Measurements from ENCODE around the gene PTOV1.
A peak's percentile ranks its signal among the peaks of the same experiment; 100 is the strongest.

Gene PTOV1

GRCh38 chr19:49906879-49907564 is 56.1 kb downstream of the PTOV1 start:
- no peaks in the 10 kb centered on the region for H3K9me3 Mint-ChIP-seq
- DNase-seq: no peak
- H3K4me1 Mint-ChIP-seq: peaks cover 10% of the 10 kb centered on the region
- no peak for TF ChIP-seq CTCF (IDR thresholded peaks at IDR 0.05)
- H3K27me3 Mint-ChIP-seq (ENCODE audit: low read depth, poor library complexity): no peaks in the 10 kb centered on the region
- H3K36me3 Mint-ChIP-seq (ENCODE audit: low read depth): peaks cover 49% of the 10 kb centered on the region
- peak overlapping the region; percentile 36 for H3K27ac Mint-ChIP-seq
- H3K4me3 Mint-ChIP-seq: no peak overlapping the region

GRCh38 chr19:49907745-49908446 is 56.9 kb downstream of the PTOV1 start:
- no peaks in the 10 kb centered on the region for H3K27me3 Mint-ChIP-seq (ENCODE audit: low read depth, poor library complexity)
- no peaks in the 10 kb centered on the region for H3K9me3 Mint-ChIP-seq
- no peak for TF ChIP-seq CTCF (IDR thresholded peaks at IDR 0.05)

GRCh38 chr19:49908480-49909420 is 57.8 kb downstream of the PTOV1 start:
- no peak for TF ChIP-seq CTCF (IDR thresholded peaks at IDR 0.05)
- H3K4me3 Mint-ChIP-seq: no peak overlapping the region
- H3K27ac Mint-ChIP-seq: no peak overlapping the region
- peaks cover 62% of the 10 kb centered on the region for H3K36me3 Mint-ChIP-seq (ENCODE audit: low read depth)
- no peaks in the 10 kb centered on the region for H3K9me3 Mint-ChIP-seq
- peaks cover 20% of the 10 kb centered on the region for H3K4me1 Mint-ChIP-seq
- no peaks in the 10 kb centered on the region for H3K27me3 Mint-ChIP-seq (ENCODE audit: low read depth, poor library complexity)
- DNase-seq: no peak

More at GRCh38 chr19:49907745-49908446, 56.9 kb downstream of the PTOV1 start:
- H3K4me3 Mint-ChIP-seq: no peak overlapping the region
- DNase-seq: no peak
- H3K27ac Mint-ChIP-seq: no peak overlapping the region
- peaks cover 53% of the 10 kb centered on the region for H3K36me3 Mint-ChIP-seq (ENCODE audit: low read depth)
- H3K4me1 Mint-ChIP-seq: peaks cover 12% of the 10 kb centered on the region

- TF ChIP-seq CTCF (IDR thresholded peaks at IDR 0.05): no peak
- Mint-ChIP-seq H3K36me3 (ENCODE audit: low read depth) (peaks cover 75% of the 10 kb centered on the region), H3K9me3 (peaks cover 3% of the 10 kb centered on the region), H3K4me1 (peaks cover 21% of the 10 kb centered on the region), H3K4me3 (no peak overlapping the region), H3K27ac (no peak overlapping the region), H3K27me3 (ENCODE audit: low read depth, poor library complexity) (no peaks in the 10 kb centered on the region)
- no peak for DNase-seq
These were observed 59.2 kb downstream of the PTOV1 start for GRCh38 chr19:49910179-49910578.

Measured in nephron progenitor cell (in vitro differentiated cells).